Measurements from ENCODE around the gene FOSB. TPM values are rescaled to one million over a fixed set of nuclear protein-coding genes. Genes with fewer than 3 reads are reported as not detected.
A peak's percentile ranks its signal among the peaks of the same experiment; 100 is the strongest.

Gene FOSB
- total and polyA plus RNA-seq, 9 of the 15 experiments (the other 6 are each of a cell fraction or from before 2014, with no cell fraction given) = 0.11 to 2.7 (median 0.73) TPM

- no peak for TF ChIP-seq CUX1 (CRISPR knock-in tag; IDR thresholded peaks at IDR 0.05)
- TF ChIP-seq ZBTB7A (IDR thresholded peaks at IDR 0.05; ENCODE audit: borderline replicate concordance, control insufficient read depth, low read depth, low read length) = peak; percentile 98
- peak; percentile 19 for TF ChIP-seq BRD9 (IDR thresholded peaks at IDR 0.05; ENCODE audit: low read depth, partially characterized antibody)
- TF ChIP-seq PTBP1 (IDR thresholded peaks at IDR 0.05; ENCODE audit: low read depth, low read length) = peak; percentile 75; the same call in 1 of the 2 replicates
- peak; percentile 59; the same call in 1 of the 2 replicates for TF ChIP-seq CC2D1A (IDR thresholded peaks at IDR 0.05)
- TF ChIP-seq ZEB2 (IDR thresholded peaks at IDR 0.05) = no peak
- TF ChIP-seq ZNF609 (CRISPR knock-in tag; IDR thresholded peaks at IDR 0.05; ENCODE audit: borderline replicate concordance) = no peak
- TF ChIP-seq HBP1 (CRISPR knock-in tag; IDR thresholded peaks at IDR 0.05) = no peak
- peak; percentile 79 for TF ChIP-seq BRD4 (IDR thresholded peaks at IDR 0.05)
- no peak for TF ChIP-seq SOX6 (IDR thresholded peaks at IDR 0.05)
- TF ChIP-seq CHCHD3 (CRISPR knock-in tag; IDR thresholded peaks at IDR 0.05) = no peak
- no peak for TF ChIP-seq ZNF12 (CRISPR knock-in tag; IDR thresholded peaks at IDR 0.05)
- TF ChIP-seq TOE1 (IDR thresholded peaks at IDR 0.05; ENCODE audit: borderline replicate concordance) = peak; percentile 58; the same call in 1 of the 2 replicates
- no peak for TF ChIP-seq TOE1 (CRISPR knock-in tag; IDR thresholded peaks at IDR 0.05; ENCODE audit: borderline replicate concordance, low read depth)
- TF ChIP-seq GATAD2B (IDR thresholded peaks at IDR 0.05; ENCODE audit: borderline replicate concordance) = peak; percentile 43; the same call in 1 of the 2 replicates
- no peak for TF ChIP-seq POLR2AphosphoS2 (IDR thresholded peaks at IDR 0.05; ENCODE audit: low read length)
- no peak for TF ChIP-seq ZNF77 (CRISPR knock-in tag; IDR thresholded peaks at IDR 0.05)
These were observed 39.2 kb upstream of the FOSB start (continued) for GRCh38 chr19:45428384-45429231.
